HG02852 (cell line): ENCODE results near the gene PNMA8C.
"Not testable (repeated sequence)": the region's sequence is repeated elsewhere in the genome, so short reads cannot be mapped to it uniquely, and the experiment has no call there.

Experiments used
- ATAC-seq: cut with Tn5 transposase; IDR thresholded peaks from one replicate; pipeline ENCODE4 v1.9.1; 2021; ENCODE audit warnings: mild to moderate bottlenecking, moderate library complexity; ENCODE audit not compliant: unreplicated experiment

PNMA8C gene

GRCh38 chr19:46448601-46449000, 19.9 kb upstream of the PNMA8C start:
- no peak for ATAC-seq

DNA sequence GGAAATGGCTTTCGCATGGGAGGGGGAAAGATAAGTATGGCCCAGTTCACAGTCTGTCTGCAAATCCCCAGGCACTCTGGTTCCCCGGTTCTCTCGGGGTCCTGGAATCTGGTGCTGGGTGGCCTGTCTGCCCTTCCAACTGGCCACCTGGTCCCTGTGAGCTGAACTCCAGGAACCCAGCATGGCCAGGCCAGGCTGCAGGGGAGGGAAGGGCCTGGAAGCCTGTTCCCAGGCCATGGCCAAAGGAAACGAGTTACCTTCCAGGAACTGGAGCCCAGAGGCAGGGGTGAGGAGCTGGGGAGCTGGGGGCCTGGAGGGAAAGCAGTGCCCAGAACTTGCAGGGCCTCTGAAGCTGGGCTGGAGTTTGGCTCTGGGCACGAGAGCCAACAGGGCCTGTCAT, 19.1 kb upstream of the PNMA8C start:
- no peak for ATAC-seq

- ATAC-seq = no peak
Observed at GRCh38 chr19:46447006-46447405, 18.3 kb upstream of the PNMA8C start.

DNA sequence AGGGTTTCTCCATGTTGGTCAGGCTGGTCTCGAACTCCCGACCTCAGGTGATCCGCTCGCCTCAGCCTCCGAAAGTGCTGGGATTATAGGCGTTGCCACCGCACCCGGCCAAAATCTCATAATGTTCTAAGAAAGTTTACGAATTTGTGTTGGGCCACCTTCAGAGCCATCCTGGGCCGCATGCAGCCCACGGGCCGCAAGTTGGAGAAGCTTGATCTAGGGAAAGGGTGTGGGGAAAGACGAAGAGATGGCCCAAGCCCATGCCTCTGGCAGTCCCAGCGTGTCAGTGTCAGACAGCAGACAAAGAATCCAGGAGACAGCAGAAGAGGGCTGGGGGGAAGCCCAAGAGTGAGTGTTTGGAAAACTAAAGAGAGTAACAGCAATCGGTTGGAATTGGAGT, 17.3 kb upstream of the PNMA8C start:
- ATAC-seq = no peak

DNA sequence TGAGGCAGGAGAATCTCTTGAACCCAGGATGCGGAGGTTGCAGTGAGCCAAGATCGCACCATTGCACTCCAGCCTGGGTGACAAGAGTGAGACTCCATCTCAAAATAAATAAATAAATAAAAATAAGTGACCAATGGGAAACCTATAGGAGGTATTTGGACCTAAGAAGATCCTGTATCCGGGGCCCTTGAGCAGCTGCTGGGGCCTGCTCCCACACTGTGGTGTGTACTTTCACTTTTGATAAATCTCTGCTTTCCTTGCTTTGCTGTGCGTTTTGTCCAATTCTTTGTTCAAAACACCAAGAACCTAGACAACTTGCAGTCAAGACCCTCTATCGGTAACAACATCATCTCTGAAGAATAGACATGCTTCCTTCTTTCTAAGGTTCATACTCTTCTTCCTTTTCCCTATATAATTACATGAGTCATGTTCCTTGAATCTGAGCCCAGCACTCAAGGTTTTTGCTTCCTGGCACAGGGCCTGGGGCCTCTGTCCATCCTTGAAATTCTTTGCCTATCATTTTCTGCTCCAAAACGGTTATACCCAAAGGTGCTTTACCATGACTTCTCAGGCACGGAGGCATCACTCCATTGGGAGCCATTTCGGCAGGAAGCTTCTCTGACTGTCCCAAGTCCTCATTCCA, 14.2 kb upstream of the PNMA8C start:
- ATAC-seq = no peak

DNA sequence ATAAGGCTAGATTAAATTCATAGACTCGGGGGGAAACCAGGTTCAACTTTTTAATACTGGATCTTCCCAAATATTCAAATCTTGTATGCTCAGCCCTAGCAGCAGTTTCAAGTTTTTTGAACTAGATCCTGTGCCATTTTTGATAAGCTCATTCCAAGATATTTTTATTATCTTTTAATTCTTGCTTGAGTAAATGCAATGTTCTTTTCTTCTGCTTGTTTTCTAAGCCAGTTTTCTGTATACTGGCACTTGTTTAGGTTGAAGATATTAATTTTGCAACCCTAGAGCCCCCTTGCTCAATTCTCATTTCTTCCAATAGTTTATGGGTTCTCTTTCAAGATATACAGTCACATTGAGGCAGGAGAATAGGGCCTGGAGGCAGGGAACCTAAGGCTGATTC, 13.1 kb upstream of the PNMA8C start:
- ATAC-seq = no peak

DNA sequence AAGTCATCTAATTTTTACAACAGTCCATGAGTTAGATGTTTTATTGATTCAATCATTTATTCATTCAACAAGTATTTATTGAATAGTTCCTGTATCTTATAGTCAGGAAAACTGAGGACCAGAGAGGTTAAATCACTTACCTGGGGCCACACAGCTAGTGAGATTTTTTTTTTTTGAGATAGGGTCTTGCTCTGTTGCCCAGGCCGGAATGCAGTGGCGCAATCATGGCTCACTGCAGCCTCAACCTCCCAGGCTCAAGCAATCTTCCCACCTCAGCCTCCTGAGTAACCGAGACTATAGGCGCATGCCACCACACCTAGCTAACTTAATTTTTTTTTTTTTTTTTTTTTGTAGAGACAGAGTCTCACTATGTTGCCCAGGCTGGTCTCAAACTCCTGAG, 7.0 kb upstream of the PNMA8C start:
- ATAC-seq = not testable (repeated sequence)

DNA sequence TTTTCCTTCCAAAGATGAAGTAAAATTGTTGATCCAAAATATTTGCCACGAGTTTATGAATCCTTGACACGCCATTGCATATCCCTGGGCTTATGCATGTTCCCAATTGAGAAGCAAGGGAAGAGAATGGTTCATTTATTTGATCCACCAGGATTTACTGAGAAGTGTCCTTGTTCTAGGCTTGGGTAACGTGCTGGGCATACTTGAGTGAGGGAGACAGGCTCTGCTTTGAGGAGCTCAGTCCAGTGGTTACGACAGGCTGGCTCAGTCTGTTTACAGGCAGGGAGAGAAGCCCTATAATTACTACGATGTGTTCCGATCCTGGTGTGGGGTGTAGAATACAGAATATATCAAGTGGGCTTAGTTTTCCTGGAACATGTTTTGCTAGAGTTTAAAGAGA, 6.3 kb upstream of the PNMA8C start:
- ATAC-seq = no peak

- not testable (repeated sequence) for ATAC-seq
Observed at GRCh38 chr19:46433470-46433869, 4.7 kb upstream of the PNMA8C start.

DNA sequence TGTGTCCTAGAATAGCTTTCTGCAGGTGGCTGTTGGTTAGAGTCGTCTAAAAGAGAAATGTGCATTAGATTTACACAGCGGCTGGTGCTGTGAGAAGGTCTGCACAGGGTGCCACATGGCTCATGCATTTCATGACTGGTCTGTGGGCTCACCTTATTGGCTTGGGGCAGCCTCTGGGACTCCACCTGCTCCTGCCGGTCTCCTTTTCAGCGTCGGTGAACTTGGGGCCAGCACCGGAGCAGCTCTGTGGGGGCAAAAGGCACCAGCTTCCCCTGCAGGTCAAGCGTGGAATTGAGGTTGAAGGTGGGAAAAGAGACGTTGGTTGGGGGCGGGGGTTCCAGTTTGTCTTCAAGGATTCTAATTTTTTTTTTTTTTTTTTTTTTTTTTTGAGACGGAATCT, 3.1 kb upstream of the PNMA8C start:
- no peak for ATAC-seq

- ATAC-seq = no peak
Observed at GRCh38 chr19:46429999-46430398, 1.3 kb upstream of the PNMA8C start.

- no peak for ATAC-seq
Observed at GRCh38 chr19:46427518-46428045, 1.2 kb downstream of the PNMA8C start.

GRCh38 chr19:46426506-46427162, 2.1 kb downstream of the PNMA8C start:
- ATAC-seq = no peak

- ATAC-seq = no peak
Observed at GRCh38 chr19:46426035-46426505, 2.7 kb downstream of the PNMA8C start.

DNA sequence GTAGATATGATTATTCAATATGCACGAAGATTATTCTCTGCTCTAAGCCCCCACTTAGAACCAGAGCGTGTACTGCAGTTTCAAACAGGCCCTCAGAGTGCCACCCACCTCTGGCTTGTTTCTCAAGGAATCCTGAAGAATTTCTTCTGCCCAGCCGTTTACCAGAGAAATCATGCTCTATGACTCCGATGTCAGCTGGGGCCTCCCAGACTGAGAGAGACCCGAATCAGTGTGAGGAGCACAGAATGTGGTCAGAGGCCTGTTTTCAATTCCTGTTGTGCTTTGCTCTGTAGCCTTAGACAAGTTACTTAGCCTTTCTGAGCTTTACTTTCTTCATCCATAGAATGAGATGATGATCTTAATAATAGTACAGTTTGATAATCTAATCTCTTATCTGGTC, 5.5 kb downstream of the PNMA8C start:
- ATAC-seq = no peak

GRCh38 chr19:46422344-46422743, 6.4 kb downstream of the PNMA8C start:
- no peak for ATAC-seq

DNA sequence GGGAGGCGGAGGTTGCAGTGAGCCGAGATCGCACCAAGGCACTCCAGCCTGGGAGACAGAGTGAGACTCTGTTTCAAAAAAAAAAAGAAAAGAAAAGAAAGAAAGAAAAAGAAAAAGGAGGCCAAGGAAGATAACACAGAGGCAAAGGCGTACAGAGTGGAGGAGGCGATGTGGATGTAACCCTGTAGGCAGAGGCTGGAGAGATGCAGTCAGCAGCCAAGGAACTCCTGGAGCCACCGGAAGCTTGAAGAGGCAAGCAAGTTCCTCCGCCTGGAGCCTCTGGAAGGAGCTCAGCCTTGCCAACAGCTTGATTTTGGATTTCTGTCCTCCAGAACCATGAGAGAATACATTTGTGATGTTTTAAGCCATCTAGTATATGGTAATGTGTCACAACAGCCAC, 8.7 kb downstream of the PNMA8C start:
- ATAC-seq = no peak

DNA sequence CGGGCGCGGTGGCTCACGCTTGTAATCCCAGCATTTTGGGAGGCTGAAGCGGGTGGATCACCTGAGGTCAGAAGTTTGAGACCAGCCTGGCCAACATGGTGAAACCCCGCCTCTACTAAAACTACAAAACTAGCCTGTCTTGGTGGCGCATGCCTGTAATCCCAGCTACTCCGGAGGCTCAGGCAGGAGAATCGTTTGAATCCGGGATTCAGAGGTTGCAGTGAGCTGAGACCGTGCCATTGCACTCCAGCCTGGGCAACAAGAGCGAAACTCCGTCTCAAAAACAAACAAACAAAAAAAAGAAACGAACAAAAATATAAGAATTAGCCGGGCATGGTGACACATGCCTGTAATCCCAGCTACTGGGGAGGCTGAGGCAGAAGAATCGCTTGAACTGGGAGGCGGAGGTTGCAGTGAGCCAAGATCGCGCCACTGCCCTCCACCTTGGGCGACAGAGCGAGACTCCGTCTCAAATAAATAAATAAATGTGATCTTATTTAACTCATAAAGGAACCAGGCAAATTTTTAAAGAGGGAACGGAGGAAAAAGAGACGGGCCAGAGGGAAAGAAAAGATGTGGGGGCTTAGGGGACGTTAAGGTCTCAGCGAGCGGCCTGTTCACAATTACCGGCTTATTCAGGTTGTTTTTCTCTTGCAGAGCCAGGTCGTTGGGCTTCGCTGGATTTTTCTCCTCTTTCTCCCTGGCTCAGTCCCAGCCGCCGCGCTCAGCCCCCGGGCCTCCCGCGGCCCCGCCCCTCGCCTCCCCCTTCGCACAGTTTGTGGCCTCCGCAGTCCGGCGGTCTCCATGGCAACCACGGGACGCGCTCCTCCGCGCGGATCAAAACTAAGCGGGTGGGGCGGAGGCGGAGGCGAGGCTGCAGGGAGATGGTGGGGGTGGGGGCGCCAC, 12.7 kb downstream of the PNMA8C start:
- ATAC-seq = not testable (repeated sequence)

- ATAC-seq = not testable (repeated sequence)
Observed at GRCh38 chr19:46414899-46415298, 13.8 kb downstream of the PNMA8C start.

GRCh38 chr19:46413262-46414031, 15.3 kb downstream of the PNMA8C start, which contains the start of gene CCDC8:
CCDC8 (minus strand) TSS chr19:46413564; CDS start chr19:46412810, 754 bp downstream.
- no peak for ATAC-seq
